Choroid plexus epithelial cell (primary cell): Measurements from ENCODE around the gene FTCD.

Experiments
- DNase-seq: peaks from one replicate; pipeline ENCODE4 v3.0.0-alpha.2; 2010; ENCODE audit warnings: low read depth
- H3K4me3 ChIP-seq: 2 replicates; pipeline ENCODE4 v1.5.1; 2011; ENCODE audit warnings: low read depth, mild to moderate bottlenecking, control low read depth, low read length, moderate library complexity
- TF ChIP-seq, protein P1 (sequence below): conservative IDR thresholded peaks from 2 replicates; pipeline ENCODE4 v1.5.1; 2011; ENCODE audit warnings: low read depth, mild to moderate bottlenecking, control low read depth, inconsistent platforms, low read length, moderate library complexity

The FTCD gene

DNA sequence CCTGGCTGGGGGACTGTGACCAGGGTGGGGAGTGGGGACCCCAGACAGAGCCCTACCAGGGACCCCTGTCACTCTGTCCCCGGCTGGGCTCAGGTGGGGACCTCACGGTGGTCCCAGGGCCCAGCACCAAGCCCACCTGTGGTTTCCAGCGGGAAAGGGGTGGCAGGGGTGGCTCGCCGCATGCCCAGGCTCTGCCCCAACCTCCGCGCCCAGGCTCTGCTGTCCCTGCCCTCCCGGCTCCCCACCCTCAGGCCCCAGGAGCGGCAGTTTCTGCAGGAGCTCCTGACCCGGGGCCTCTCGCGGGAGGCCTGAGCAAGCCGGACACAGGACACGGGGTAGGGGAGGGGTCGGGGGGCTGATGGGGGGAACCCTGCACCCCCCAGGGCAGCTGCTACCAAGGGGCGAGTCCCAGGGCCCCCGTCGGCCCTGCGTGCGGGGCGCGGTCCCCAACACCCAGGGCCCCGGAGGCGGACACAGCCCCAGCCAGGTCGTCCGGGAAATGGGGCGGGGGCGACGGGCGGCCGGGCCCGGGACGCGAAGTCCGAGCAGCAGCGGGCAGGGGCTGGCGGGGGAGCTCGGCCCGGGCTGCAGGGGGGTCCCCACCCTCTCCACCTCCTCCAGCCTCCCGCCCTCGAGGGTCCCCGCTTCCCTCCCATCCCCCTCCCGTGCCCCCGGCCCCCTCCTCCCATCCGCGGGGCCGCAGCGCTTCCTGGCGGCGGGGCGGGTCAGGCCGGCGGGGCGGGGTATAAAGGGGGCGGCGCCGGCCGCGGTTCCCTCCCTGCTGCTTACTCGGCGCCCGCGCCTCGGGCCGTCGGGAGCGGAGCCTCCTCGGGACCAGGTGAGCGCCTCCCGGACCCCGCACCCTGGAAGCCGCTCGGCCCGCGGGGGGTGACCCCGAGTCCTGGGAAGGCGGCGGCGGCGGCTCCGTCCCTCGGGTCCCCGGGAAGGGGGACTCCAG, 57.8 kb downstream of the FTCD start, which contains the start of gene COL6A2:
Gene COL6A2, plus strand, starts transcription at position 777 of the 958 bp plus-strand sequence.
- DNase-seq: peak; percentile 59

DNA sequence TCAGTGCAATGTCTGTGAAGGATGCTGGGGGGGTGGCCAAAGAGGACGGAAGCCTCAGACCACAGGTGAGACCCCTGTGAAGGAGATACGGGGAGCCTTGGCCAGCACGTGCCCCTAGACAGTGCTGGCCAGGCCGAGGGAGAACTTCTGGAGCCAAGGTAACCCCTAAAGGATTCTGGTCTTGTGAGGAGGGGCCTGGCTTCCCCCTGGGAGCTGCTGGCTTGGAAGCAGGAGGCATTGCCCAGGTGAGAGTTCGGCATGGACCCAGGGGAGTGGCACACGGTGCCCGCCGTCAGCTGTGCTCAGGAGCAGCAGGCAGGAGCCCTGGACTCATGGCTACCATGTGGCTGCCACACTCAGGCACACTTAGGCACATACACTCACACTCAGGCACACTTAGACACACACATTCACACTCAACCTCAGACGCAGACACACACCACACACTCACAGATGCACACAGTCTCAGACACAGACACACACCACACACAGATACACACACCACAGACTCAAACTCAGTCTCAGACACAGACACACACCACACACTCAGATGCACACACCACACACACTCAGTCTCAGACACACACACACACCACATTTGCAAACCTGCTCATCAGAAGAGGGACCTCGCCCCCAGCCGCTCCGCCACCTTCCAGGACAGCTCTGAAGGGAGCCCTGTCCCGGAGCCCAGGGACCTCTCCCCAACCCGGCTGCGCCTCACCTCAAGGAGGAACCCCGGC, 58.6 kb downstream of the FTCD start:
- TF ChIP-seq, protein P1, sequence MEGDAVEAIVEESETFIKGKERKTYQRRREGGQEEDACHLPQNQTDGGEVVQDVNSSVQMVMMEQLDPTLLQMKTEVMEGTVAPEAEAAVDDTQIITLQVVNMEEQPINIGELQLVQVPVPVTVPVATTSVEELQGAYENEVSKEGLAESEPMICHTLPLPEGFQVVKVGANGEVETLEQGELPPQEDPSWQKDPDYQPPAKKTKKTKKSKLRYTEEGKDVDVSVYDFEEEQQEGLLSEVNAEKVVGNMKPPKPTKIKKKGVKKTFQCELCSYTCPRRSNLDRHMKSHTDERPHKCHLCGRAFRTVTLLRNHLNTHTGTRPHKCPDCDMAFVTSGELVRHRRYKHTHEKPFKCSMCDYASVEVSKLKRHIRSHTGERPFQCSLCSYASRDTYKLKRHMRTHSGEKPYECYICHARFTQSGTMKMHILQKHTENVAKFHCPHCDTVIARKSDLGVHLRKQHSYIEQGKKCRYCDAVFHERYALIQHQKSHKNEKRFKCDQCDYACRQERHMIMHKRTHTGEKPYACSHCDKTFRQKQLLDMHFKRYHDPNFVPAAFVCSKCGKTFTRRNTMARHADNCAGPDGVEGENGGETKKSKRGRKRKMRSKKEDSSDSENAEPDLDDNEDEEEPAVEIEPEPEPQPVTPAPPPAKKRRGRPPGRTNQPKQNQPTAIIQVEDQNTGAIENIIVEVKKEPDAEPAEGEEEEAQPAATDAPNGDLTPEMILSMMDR: no peak
- H3K4me3 ChIP-seq: peak overlapping the region; percentile 70
- no peak for DNase-seq

More for the DNA sequence above, 57.8 kb downstream of the FTCD start, which contains the start of gene COL6A2:
- TF ChIP-seq, protein P1: no peak
- H3K4me3 ChIP-seq: peak within 1 kb of the TSS; percentile 70

DNA sequence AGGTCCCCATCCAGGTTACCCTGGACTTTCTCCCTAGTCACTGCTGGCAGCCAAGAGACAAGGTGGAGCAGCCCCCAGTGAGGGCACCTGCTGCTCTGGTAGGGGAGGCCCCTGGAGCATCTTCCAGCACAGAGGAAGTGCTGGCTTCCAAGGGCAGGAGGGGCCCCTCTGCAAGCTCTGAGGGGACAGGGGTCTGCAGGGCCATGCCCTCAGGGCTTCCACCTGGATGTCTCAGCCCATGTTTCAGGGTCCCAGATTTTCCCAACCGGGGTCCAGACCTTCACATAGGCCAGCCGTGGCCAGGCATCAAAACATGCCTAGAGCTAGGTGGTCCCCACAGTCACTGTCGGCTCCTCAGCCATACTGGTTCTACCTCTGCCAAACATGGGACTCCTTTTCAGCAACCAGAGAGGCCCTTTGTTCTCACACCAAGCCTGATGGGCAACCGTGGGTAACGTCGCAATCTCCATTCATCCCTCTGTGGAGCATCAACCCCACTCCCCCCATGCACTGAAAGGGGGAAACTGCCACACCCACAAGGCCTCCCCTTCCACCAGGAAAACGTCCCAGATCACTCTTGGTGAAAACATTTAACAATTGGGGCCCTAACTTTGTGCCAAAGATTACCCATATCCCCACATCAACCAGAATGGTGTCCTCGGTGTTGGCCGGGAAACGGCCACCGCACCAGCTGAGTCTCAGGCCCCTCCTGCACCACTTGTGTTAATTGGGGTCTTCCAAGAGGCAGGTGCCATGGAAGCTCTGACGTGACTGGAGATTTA, 59.4 kb downstream of the FTCD start:
- DNase-seq: no peak
- TF ChIP-seq, protein P1: no peak
- no peak overlapping the region for H3K4me3 ChIP-seq

DNA sequence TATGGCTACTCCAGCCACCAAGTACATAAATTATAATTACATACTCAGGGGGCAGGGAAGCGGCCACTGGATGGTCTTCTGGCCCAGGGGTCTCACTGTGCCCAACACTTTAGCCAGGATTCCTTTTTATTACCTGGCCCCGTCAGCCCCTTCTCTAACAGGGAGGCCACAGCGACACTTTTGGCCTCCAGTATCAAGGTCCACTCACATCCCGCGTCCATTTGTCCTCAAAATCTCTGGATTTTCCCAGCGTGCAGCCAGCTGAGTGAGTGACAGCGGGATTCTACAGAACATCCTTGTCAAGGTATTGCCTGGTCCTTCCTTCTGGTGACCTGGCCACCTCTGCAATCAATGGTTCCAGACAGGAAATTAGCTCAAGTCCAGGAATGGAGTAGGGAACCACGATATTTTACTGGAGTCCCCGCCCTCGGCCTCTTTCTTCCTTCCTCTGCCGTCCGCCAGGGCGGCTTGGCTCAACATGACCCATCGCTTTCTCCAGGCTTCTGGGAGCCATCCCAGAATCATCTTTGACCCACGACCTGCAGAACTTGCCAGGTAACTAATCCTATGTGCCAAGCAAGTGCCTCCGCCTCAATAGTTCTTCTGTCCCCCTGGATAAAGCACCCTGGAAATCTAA, 60.2 kb downstream of the FTCD start:
- DNase-seq: no peak
- TF ChIP-seq, protein P1: no peak
- no peak overlapping the region for H3K4me3 ChIP-seq

DNA sequence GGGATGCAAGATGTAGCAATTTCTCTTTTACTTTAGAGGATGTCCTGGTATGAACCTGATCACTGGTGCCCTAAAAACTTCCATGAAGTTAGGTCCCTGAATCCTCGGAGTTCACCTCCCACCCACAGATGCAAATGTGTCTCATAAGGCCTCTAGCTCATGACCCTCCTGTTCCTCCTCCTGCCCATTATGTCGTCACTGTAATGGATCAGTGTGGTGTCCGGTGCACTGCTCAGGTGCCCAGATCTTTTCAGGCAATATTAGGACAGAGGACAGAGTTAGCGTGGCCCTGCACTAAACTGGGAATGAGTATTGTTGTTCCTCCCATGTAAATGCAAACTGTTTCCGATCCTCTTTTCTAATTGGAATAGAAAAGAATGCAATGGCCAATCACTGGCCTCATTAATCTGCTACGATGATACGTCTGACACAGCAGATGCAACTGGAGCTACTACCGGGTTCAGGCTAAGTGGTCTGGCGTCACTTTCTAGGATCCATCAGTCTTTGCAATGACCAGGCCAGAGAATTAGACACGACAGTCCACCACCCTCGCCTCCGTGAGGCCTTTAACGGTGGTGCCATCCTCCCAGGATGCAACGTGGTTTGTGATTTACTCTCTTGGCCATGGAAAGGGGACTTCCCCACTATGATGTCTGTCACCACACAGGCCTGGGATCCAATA, 60.8 kb downstream of the FTCD start:
- no peak for DNase-seq
- no peak overlapping the region for H3K4me3 ChIP-seq
- TF ChIP-seq, protein P1: no peak
